Measurements from ENCODE around the gene CEMIP2.
"Not testable (repeated sequence)": the region's sequence is repeated elsewhere in the genome, so short reads cannot be mapped to it uniquely, and the experiment has no call there.

CEMIP2 gene, protein sequence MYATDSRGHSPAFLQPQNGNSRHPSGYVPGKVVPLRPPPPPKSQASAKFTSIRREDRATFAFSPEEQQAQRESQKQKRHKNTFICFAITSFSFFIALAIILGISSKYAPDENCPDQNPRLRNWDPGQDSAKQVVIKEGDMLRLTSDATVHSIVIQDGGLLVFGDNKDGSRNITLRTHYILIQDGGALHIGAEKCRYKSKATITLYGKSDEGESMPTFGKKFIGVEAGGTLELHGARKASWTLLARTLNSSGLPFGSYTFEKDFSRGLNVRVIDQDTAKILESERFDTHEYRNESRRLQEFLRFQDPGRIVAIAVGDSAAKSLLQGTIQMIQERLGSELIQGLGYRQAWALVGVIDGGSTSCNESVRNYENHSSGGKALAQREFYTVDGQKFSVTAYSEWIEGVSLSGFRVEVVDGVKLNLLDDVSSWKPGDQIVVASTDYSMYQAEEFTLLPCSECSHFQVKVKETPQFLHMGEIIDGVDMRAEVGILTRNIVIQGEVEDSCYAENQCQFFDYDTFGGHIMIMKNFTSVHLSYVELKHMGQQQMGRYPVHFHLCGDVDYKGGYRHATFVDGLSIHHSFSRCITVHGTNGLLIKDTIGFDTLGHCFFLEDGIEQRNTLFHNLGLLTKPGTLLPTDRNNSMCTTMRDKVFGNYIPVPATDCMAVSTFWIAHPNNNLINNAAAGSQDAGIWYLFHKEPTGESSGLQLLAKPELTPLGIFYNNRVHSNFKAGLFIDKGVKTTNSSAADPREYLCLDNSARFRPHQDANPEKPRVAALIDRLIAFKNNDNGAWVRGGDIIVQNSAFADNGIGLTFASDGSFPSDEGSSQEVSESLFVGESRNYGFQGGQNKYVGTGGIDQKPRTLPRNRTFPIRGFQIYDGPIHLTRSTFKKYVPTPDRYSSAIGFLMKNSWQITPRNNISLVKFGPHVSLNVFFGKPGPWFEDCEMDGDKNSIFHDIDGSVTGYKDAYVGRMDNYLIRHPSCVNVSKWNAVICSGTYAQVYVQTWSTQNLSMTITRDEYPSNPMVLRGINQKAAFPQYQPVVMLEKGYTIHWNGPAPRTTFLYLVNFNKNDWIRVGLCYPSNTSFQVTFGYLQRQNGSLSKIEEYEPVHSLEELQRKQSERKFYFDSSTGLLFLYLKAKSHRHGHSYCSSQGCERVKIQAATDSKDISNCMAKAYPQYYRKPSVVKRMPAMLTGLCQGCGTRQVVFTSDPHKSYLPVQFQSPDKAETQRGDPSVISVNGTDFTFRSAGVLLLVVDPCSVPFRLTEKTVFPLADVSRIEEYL (N-terminal part only)

DNA sequence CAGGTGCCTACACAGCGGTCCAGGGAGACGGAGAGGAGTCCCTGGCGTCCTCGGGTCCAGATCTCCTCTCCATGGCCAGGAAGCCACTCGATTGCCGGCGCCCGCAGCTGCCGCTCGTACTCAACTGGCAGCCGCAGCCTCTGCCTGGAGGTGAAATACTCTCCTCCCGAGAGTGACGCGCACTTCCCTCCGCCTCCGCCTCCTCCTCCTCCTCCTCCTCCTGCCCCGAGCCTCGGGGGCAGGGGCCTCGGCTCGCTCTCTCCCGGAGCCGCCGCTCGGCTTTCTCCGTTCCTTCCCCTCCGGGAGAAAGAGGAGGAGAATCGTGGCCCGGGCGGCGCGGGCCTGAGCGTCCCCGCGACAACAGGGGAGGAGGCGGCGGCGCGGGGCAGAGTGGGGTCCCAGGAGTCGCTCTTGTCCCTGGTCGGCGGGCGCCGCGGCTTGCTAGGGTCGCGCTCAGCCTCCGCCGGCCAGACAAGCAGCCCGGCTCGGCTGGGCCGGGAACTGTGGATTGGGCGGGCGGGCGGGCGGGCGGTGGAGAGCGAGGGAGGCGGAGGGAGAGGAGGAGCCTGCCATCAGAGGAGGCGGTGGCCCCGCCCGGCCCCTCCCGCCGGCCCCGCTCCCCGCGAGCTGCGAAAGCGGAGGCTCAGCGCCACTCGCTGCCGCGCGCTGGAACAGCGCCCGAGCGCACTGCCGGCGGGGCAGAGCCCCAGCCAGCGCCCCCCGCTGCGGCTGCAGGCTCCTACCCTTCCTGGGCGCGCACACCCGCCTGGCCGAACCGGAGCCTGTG, at the start of gene CEMIP2:
Gene CEMIP2, minus strand, starts transcription at position 126 of the 787 bp plus-strand sequence. CDS start 18,140 bp downstream, outside the sequence.
- peak; percentile 90 for DNase-seq

DNA sequence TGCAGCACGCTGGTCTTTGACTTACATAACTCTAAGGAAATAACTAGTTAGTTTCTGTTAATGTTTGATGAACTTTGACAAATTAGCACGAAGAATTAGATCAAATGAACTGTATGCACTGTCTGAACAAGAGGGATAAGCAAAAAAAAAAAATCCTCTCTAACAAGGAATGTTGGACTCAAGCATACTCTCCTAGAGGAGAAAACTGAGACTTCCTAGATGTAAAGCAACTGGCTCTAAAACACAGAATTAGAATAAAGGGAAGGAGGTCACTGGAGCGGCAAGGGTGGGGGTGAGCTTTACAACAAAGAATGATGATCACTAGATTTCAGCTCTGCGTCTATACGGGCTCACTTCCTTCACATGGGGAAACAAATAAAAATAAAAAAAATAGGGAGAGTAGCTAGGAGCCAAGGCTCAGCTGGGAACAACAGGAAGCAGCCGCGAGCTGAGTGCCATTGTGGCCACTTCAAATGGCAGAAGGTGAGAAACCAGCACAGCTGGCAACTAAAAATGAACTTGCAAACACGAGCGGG, 48.7 kb upstream of the CEMIP2 start:
- DNase-seq: peak; percentile 44

DNA sequence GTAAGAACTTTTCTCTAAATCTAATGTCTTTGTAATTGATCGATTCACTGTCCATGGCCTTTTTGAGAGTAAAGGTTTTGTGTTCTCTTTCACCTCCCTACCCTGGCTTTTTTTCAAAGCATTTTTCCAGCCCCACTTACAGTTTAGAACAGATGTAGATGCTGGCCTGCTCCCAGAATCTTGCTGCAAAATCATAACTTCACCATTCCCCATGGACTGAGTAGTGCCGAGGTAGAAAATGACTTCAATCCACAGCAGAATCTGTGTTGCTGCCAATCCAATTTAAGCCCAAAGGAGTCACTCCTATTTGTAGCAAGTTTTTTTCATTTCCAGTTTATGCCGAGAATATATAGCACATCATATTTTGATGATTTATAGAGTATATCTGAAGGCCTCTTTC, 46.5 kb upstream of the CEMIP2 start:
- no peak for DNase-seq

DNA sequence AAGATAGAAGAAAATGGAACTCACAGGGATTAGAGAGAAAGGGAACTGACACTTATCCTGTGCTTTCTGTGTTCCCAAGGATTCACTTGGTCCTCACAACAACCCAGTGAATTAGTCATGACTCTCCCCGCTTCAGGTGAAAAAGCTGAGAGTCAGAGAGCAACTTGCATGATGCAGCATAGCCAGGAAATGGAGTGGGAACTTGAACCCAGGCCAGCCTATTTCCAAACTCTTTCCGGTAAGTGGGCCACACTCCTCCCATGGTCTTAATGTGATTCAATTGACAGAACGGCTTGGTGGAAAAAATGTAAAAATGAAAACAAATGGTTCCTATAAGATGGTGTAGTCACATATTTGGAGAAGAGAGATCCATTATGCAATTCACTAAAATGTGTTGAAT, 45.9 kb upstream of the CEMIP2 start:
- DNase-seq: no peak

DNA sequence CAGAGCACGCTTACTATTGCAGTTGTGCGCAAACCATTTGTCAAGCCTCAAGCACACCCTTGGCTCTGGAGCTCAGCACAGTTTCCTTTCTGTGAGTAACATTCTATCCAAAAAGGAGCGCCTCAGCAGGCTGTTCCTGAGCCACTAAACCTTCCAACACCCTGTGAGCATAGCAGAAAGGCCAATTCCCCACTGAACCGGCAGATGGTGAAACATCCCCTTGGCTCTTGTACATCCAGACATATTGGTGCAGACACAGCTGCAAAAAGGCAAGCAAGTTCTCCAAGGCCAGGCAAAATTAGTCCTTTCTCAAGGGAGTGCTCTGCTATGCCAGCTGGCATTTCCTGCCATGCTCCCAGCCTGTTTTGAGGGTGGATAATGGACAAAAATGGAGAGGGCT, 44.1 kb upstream of the CEMIP2 start:
- no peak for DNase-seq

DNA sequence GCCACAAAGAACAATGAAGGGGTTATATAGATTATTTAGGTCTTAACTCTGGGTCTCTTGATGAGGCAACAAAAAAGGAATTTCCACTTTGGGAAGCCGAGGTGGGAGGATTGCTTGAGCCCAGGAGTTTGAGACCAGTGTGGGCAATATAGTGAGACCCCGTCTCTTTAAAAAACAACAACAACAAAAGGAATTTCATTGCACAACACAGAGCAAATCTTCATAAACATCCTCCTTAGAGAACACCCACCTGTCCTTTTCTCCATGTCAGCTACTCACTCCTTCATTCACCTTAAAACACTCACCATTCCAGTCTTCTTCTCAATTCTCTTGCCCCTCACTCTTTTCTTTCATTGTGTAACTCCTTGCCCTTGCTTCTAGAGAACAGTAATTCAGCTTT, 39.8 kb upstream of the CEMIP2 start:
- no peak for DNase-seq

DNA sequence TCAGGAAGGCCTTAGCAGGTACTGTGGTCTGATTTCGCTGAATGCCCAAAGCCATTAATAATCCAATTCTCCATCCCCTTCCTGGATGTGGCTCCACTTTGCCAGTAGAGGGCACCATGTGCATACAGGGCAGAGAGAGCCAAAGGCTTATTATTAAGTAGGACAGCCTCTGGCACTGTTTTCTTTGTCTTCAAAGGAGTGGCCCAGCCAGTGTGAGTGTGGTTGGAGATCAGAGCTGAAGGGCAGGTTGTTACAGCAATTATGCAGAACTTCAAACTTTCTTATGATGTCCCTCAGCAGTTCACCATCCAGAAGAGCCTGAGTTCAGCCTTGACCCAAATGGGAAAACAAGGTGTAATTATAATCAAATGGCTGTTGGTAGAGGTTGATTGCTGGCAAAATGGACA, 38.6 kb upstream of the CEMIP2 start:
- peak; percentile 73 for DNase-seq

DNA sequence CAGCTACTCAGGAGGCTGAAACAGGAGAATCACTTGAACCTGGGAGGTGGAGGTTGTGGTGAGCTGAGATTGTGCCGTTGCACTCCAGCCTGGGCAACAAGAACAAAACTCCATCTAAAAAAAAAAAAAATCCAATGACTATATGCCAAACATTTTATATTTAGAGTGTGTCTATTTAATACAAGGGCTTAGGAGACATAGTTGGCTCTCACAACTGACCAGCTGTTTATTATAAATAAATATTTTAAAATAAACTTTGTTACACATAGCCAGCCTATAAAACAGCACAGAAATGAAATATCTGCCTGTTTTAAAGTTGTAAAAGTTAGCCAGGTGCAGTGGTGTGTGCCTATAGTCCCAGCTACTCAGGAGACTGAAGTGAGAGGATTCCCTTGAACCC, 36.8 kb upstream of the CEMIP2 start:
- DNase-seq: not testable (repeated sequence)

DNA sequence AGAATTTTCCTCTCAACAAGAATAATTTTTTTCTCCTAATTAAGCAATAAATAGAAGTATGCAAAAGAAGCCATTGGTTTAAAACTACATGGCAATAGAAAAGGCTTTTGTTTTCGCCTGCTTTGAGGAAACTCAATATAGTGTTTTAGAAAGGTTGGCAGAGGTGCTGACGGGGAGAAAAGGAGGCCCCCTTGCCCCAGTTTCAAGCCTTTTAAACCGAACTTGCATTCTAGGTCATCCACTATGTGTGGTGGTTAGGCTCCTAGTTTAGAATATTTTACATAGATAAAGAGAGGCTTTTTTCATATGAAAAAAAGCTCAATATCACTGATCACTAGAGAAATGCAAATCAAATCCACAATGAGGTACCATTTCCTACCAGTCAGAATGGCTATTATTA, 33.5 kb upstream of the CEMIP2 start:
- no peak for DNase-seq

DNA sequence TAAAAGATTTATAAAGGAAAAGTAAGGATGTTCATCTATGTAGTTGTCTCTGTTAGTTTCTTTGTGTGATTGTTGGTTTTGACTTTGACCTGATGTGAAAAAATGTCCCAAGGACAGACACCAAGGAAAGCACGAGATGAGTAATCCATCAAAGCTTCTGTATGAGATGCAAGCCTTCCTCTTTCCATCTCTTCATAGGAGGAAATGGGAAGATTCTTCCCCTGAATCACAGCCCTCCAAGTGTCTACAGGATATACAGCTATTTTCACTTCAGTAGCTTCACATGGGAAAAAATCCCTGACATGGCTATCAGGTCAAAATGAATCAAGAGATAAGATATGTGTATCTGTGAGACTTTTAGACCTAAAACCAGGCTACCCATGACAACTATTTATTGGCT, 29.0 kb upstream of the CEMIP2 start:
- DNase-seq: no peak

DNA sequence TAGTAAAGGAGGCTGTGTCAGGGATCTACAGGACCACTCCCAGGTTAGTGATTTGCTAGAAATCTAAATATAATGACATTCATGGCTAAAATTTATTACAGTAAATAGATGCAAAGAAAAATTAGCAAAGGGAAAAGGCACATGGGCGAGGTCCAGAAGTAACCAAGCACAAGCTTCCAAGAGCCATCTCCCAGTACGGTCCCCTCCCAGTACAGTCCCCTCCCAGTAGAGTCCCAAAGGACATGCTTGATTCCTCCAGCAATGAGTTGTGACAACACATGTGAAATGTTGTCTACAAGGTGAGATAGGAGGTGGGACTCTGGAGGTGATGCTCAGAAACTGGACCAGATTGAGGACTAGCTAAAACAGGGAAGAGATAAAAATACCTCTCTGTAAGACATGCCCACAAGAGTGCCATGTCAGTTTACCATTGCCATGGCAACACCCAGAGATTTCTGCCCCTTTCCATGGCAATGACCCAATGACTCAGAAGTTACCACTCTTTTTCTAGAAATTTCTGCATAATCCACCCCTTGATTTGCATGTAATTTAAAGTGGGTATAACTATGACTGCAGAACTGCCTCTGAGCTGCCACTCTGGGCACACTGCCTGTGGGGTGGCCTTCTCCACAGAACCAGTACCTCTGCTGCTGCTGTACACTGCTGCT, 27.9 kb upstream of the CEMIP2 start:
- no peak for DNase-seq

DNA sequence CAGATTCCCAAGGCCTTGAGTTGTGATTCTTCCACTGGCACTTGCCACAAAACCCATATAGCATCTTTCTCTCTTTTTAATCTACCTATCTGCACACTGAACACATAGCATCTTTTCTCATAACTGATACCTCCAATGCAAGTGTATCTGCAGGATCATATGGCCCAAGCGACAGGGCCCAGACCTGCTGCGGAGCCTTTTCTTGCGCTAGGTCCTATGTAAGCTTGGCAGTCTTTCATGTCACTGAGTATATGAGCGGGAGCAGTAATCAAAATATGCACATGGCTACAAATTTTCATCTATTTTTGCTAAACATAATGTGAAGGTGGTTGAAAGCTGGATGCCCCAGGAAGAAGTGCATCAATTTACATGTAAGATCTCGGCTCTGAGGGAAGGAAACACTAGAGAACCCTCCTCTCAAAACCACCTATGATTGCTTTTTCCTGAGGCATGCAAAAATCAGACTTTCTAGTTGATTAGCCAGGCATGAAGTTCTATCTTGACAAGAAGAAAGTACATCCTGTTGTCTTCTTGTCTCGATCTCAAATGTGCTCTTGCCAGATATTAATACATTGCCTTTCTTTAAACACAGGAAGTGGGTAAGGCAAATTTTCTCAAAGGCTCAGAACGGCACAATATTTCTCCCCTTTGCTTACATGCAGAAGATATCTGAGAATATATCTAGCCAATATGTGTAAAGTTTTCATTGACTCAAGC, 26.9 kb upstream of the CEMIP2 start:
- no peak for DNase-seq

DNA sequence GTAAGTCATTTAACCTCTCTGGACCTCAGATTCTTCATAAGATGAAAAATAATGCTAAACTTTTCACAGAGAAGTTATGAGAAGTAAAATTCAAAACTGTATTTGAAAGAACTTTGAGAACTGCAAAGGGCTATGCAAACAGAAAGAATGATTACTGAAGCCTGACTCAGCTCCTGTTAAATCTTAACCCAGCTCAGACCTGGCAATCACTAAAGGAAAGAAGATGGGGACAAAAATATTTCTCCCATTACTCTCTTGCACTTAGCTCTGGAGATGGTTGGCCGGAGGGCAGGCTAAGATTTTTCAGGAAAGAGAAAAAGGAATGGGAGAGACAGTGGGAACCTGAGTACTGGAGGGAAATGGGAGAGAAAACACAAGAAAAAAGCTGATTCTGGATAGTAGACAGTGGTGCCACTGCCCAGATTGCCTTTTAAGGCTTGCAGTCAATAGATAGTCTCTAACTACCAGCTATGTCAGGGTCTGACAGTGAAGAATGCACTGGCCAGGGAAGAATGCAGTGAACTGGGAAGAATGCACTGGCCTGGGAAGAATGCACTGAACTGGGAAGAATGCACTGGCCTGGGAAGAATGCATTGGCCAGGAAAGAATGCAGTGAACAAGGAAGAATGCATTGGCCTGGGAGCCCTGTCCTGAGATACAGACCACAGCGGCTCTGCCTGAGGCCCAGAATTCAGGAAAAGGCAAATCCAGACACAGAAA, 25.2 kb upstream of the CEMIP2 start:
- no peak for DNase-seq

DNA sequence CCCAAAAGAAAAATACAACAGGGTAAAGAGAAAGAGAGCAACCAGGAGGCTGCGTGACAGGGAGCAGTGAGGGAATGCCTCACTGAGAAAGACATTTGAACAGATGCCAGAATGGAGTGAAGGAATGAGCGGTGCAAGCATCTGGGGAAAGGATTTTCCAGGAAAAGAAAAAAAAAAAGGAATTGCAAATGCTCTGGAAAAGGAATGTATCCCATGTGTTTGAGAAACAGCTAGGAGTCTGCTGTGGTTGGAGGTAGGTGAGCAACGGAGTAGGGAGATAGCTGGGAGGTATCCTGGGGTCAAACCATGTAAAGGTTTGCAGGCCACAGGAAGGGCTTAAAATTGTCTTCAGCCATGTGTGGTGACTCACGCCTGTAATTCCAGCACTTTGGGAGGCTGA, 23.6 kb upstream of the CEMIP2 start:
- no peak for DNase-seq

DNA sequence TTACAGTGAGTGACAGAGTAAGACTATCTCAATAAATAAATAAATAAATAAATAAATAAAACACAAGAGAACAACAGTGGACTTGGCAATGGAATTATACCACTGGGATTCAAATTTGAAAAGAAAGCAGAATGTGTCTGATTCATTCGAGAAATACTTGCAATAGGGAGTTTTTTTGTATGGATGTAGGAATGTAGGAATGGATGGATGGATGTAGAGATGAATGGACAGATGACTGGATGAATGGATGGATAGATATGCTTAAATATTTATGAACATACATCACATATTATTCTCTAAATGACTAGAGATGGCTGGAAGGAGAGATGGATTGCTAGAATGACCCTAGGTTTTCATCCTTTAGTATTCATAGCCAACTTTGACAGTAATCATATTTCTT, 22.0 kb upstream of the CEMIP2 start:
- no peak for DNase-seq

DNA sequence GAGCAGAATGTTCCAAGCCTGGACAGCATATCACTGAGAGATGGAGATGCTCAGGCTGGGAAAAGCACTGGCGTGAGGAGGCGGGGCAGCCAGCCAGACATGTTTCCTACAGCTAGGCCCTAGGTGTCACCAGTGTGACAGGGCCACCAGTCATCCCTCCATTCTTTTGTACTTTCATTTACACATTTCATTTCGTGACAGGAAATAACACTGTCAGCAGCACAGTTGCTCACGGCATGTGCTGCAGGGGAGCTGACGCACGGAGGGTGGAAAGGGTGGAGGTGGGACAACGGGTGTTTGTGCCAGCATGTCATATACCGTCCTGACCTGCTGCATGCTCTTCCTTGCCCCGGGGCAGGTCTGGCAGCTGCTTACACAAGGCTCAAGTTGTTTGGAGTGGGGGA, 14.8 kb upstream of the CEMIP2 start:
- peak; percentile 44 for DNase-seq

DNA sequence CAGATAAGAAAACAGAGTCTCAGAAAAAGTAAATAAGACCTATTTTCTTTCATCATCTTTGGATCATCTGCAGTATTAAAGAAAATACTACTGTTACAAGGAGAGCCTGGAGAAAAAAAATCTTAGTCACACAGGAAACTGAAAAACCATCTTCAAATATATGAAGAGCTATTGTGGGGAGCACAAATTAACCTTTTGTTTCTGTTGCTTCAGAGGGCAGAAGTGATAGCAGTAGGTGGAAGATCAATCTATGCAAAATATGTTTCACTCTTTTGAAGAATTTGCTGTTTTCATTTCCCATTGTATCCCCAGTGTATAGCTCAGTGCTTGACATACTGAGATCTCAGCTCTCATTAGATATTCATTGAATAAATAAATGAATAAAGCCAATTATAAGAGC, 13.1 kb upstream of the CEMIP2 start:
- no peak for DNase-seq

DNA sequence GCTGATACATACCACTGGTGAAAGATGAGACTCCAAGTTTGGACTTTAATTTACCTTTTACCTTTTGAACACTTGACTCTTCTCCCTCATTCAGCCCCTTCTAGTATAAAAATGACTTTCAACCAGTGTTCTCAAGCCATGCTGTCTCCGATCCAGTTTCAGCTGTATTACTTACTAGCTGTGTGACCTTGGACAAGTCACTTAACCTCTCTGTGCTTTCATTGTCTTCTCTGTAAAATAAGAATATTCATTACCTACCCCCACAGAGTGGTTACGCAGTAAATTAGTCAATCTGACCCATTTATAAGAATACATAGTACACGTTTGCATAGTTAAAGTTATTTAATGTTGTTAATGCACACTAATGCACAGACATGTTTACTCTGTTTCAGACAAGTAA, 12.6 kb upstream of the CEMIP2 start:
- DNase-seq: no peak

DNA sequence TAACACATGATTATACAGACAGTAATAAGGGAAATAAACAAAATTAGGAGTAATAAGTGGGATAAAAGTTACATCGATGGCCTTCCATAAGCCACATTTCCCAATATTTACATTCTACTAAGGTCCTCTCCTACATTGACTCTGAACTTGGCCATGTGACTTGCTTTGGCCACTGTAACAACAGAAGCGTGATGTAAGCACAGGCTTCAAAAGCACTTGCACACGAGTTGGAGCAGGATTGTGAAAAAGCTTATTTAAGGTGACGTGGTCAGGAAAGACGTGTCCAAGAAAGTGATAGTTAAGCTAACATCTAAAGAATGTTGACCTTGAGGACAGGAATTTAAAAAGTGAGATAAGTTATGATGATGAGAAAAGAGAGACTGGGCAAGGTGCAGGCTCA, 9.8 kb upstream of the CEMIP2 start:
- no peak for DNase-seq

DNA sequence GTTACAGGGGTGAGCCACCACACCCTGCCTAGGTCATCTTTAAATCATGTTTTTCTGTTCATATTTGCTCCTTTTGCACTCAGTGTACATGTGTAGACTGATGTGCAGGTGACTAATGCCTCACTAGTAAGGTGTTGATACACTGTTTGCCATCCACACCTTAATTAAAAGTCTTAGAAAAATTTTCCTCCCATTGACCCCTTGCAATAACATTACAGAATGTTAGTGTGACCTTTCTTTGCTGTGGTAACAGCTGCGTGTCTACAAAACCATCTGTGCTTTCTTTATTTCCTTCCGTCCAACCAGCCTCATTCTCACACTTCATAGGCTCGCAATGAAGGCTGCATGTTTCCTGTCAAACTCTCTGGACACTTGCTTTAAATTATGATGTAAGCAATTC, 6.6 kb upstream of the CEMIP2 start:
- no peak for DNase-seq
